PC-3 (cell line): ENCODE results near the gene VASN. TPM values are rescaled to one million over a fixed set of nuclear protein-coding genes. Genes with fewer than 3 reads are reported as not detected.

Experiments used
- ATAC-seq: fragments of 200-7000 bp; cut with Tn5 transposase; 2 replicates; pipeline ENCODE4 v1.9.1; 2020; ENCODE audit warnings: mild to moderate bottlenecking, moderate library complexity
- BruUV-seq: library from RNA; stranded (reverse); fragments of 400-500 nt; replicated peaks from 2 replicates; lab custom pipeline; 2021; lab: Mats Ljungman, UMichigan
- CTCF ChIA-PET: fragments of 300-600 bp; sonication (Branson Sonifier 250); formaldehyde crosslinking; loops from one replicate; lab custom pipeline; 2022; ENCODE audit warnings: antibody characterized with exemption; lab: Charles Lee
- POLR2A ChIA-PET: fragments of 300-600 bp; sonication (Branson Sonifier 250); formaldehyde crosslinking; loops from one replicate; lab custom pipeline; 2022; ENCODE audit warnings: antibody characterized with exemption; ENCODE audit not compliant: unreplicated experiment; lab: Charles Lee
- DNase-seq: peaks from one replicate; pipeline ENCODE4 v3.0.0-alpha.2; 2015
- H2AFZ ChIP-seq: fragments of 300-600 bp; sonication (generic); 2 replicates; pipeline ENCODE4 v1.6.0; 2016; ENCODE audit warnings: antibody characterized with exemption, low read length
- H3F3A ChIP-seq: fragments of 300-600 bp; sonication (generic); one replicate; pipeline ENCODE4 v1.6.0; 2017; ENCODE audit warnings: antibody characterized with exemption, low read length, control low read depth, mild to moderate bottlenecking; ENCODE audit not compliant: unreplicated experiment
- H3K27ac ChIP-seq: fragments of 300-600 bp; sonication (generic); 2 replicates; pipeline ENCODE4 v1.5.1; 2016; ENCODE audit warnings: mild to moderate bottlenecking, low read length
- H3K27me3 ChIP-seq: fragments of 300-600 bp; sonication (generic); 2 replicates; pipeline ENCODE4 v1.6.1; 2016; ENCODE audit warnings: low read length, mixed read lengths
- H3K36me3 ChIP-seq: fragments of 300-600 bp; sonication (generic); 2 replicates; pipeline ENCODE4 v1.6.1; 2016; ENCODE audit warnings: low read depth, mixed run types, low read length, mixed read lengths
- H3K4me1 ChIP-seq: fragments of 300-600 bp; sonication (generic); 2 replicates; pipeline ENCODE4 v1.5.1; 2016; ENCODE audit warnings: low read length; ENCODE audit not compliant: insufficient read depth
- H3K4me2 ChIP-seq: fragments of 300-600 bp; sonication (generic); 2 replicates; pipeline ENCODE4 v1.6.0; 2016; ENCODE audit warnings: low read length
- H3K4me3 ChIP-seq: fragments of 300-600 bp; sonication (generic); 2 replicates; pipeline ENCODE4 v1.5.1; 2016; ENCODE audit warnings: mild to moderate bottlenecking, low read length, mixed read lengths
- H3K79me2 ChIP-seq: fragments of 300-600 bp; sonication (generic); 2 replicates; pipeline ENCODE4 v1.6.1; 2017; ENCODE audit warnings: low read length, mixed read lengths
- H3K9ac ChIP-seq: fragments of 300-600 bp; sonication (generic); 2 replicates; pipeline ENCODE4 v1.6.0; 2016; ENCODE audit warnings: mild to moderate bottlenecking, low read length
- H3K9me2 ChIP-seq: fragments of 300-600 bp; sonication (generic); replicated peaks from 2 replicates; pipeline ENCODE4 v1.6.1; 2016; ENCODE audit warnings: mixed run types, low read length, mixed read lengths
- H3K9me3 ChIP-seq: fragments of 300-600 bp; sonication (generic); 2 replicates; pipeline ENCODE4 v1.6.1; 2016; ENCODE audit warnings: low read length, mixed read lengths
- H4K20me1 ChIP-seq: fragments of 300-600 bp; sonication (generic); 2 replicates; pipeline ENCODE4 v1.6.1; 2016; ENCODE audit warnings: low read length, mixed read lengths
- CTCF ChIP-seq: fragments of 300-600 bp; sonication (generic); conservative IDR thresholded peaks from 2 replicates; pipeline ENCODE4 v1.5.1; 2017; ENCODE audit warnings: antibody characterized with exemption, low read depth, mild to moderate bottlenecking, low read length
- EZH2 ChIP-seq: fragments of 300-600 bp; sonication (generic); IDR thresholded peaks from one replicate; pipeline ENCODE4 v1.6.1; 2017; ENCODE audit warnings: antibody characterized with exemption, mild to moderate bottlenecking, low read length; ENCODE audit not compliant: unreplicated experiment
- EZH2phosphoT487 ChIP-seq: fragments of 300-600 bp; sonication (generic); IDR thresholded peaks from 2 replicates; pipeline ENCODE4 v1.6.1; 2018; ENCODE audit warnings: mild to moderate bottlenecking, antibody characterized with exemption, low read length, borderline replicate concordance
- intact Hi-C: fragments of 100-400 bp; cut with micrococcal nuclease; formaldehyde crosslinking; loops from 2 replicates; pipeline ENCODE4 v1.9.0; 2023
- total RNA-seq: library from RNA; depleted of rRNA; stranded (reverse); fragments of >200 nt; gene quantifications from 2 replicates; pipeline ENCODE4 v1.2.3, GENCODE V29; 2014

Gene VASN
- total RNA-seq, 1 experiment from 2014 or later, result 12.2 TPM

GRCh38 chr16:4337540-4338088 is 34.0 kb upstream of the VASN start:
- Histone ChIP-seq H2AFZ (no peak overlapping the region), H3K9me2 (no peaks in the 10 kb centered on the region), H3K79me2 (no peaks in the 10 kb centered on the region), H3K4me3 (no peak overlapping the region), H3F3A (no peaks in the 10 kb centered on the region), H3K36me3 (no peaks in the 10 kb centered on the region), H3K27ac (no peak overlapping the region), H4K20me1 (no peaks in the 10 kb centered on the region), H3K27me3 (no peaks in the 10 kb centered on the region), H3K9ac (no peak overlapping the region), H3K4me2 (no peak overlapping the region), H3K9me3 (no peaks in the 10 kb centered on the region), H3K4me1 (no peaks in the 10 kb centered on the region)
- BruUV-seq, result TSS peak; percentile 10
- DNase-seq, result no peak
- no peak for ATAC-seq
- intact Hi-C loops, result no loop called here
- no peak for TF ChIP-seq CTCF
- no peak for TF ChIP-seq EZH2phosphoT487
- no peak for TF ChIP-seq EZH2
- CTCF ChIA-PET, result no interaction called here
- POLR2A ChIA-PET, result no interaction called here

GRCh38 chr16:4338125-4338582 is 33.5 kb upstream of the VASN start:
- H3K36me3 ChIP-seq, result no peaks in the 10 kb centered on the region

More at GRCh38 chr16:4338125-4338582, 33.5 kb upstream of the VASN start:
- 0 out of 2 replicates have a peak, but pooled peaks have one; percentile 15 for ATAC-seq
- H3K4me2 ChIP-seq, result no peak overlapping the region
- H2AFZ ChIP-seq, result no peak overlapping the region
- no peaks in the 10 kb centered on the region for H3F3A ChIP-seq
- H3K9me3 ChIP-seq, result no peaks in the 10 kb centered on the region
- no peaks in the 10 kb centered on the region for H3K4me1 ChIP-seq
- no peaks in the 10 kb centered on the region for H3K27me3 ChIP-seq
- H4K20me1 ChIP-seq, result no peaks in the 10 kb centered on the region
- CTCF ChIA-PET, result no interaction called here
- no peak overlapping the region for H3K9ac ChIP-seq
- intact Hi-C loops, result no loop called here
- POLR2A ChIA-PET, result no interaction called here
- H3K4me3 ChIP-seq, result no peak overlapping the region
- no peak for DNase-seq
- BruUV-seq, result no TSS peak
- H3K79me2 ChIP-seq, result peaks cover 4% of the 10 kb centered on the region
- no peak overlapping the region for H3K27ac ChIP-seq
- TF ChIP-seq EZH2 (no peak), CTCF (no peak), EZH2phosphoT487 (no peak)
- H3K9me2 ChIP-seq, result no peaks in the 10 kb centered on the region
